PC-3 (cell line): ENCODE data around the gene C16orf87.

Experiments
- CTCF ChIP-seq: fragments of 300-600 bp; sonication (generic); conservative IDR thresholded peaks from 2 replicates; pipeline ENCODE4 v1.5.1; 2017; ENCODE audit warnings: antibody characterized with exemption, low read depth, mild to moderate bottlenecking, low read length
- EZH2 ChIP-seq: fragments of 300-600 bp; sonication (generic); IDR thresholded peaks from one replicate; pipeline ENCODE4 v1.6.1; 2017; ENCODE audit warnings: antibody characterized with exemption, mild to moderate bottlenecking, low read length; ENCODE audit not compliant: unreplicated experiment

- TF ChIP-seq EZH2 (no peak), CTCF (no peak)
These were observed 13.0 kb downstream of the C16orf87 start for GRCh38 chr16:46817961-46818360.
